GM21723 (cell line): ENCODE results near the gene FAM240B.

Experiments
- ATAC-seq: cut with Tn5 transposase; IDR thresholded peaks from one replicate; pipeline ENCODE4 v1.9.1; 2021; ENCODE audit warnings: mild to moderate bottlenecking, moderate library complexity; ENCODE audit not compliant: unreplicated experiment

The FAM240B gene

GRCh38 chr9:38670542-38671371, 49.2 kb downstream of the FAM240B start:
- ATAC-seq, result no peak

DNA sequence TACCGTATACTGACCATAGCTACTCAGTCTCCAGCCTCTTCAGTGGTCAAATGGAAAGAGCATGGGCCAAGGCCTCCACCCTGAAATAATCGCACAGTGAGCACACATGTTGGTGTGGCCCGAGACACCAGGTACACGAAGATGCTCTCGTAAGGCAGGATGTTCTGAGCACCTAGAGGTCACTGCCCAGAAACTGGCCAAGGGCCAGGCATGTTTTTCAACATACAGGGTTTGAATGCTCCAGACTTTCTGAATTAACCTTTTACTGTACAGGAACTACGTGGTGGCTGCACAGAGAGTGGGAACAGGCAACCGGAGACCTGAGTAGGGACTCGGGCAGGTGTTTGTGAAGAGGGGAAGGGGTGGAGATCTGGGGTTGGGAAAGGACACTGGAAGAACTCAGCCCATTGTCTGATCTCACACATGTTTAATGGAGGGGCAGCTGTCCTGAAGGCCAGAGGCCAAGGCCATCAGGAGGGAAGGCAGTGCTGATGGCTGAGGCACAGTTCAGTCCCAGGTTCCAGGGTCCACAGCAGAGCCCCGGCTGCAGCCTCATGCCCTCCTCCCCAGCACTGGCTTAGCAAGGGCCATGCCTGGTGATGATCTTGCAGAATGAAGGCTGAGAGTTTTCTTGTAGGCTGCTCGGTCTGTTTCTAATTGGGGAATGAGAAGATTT, 51.0 kb downstream of the FAM240B start:
- no peak for ATAC-seq

DNA sequence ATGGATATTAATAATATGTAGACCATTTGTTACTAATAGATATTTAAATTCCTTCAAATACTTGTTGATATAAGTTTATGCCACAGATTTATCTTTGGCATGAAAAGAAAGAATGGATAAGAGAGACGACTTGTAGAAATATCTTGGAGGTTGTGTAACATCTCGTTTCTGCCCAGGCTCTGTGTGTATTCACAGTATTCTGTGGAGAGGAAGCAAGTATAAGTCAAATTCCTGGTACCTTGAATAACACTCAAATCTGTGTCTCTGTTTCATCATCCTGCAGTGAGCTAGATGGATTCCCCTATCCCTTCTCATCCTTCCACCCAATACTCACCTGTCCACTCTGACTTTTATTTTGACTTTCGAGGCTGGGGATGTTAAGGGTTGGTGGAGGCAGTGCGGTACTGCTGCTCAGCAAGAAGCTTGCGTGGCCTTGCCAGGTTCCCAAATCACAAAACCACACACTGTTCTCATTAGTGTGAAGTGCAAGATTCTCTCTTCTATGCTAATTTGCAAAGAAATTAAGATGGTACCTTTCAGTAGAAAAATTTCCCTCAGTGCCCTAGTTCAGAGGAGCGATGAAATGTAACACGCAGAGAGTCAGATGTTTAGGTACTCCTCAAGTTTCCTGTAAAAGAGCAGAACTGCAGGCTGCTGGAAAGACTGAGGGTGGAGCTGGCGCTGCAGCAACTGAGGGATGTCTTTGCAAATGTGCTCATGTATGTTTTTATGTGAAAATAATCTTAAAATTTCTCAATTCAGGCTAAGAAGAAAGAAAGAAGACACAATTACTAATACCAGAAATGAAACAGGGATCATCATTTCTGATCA, 57.0 kb downstream of the FAM240B start:
- ATAC-seq, result no peak

GRCh38 chr9:38659538-38659937, 60.4 kb downstream of the FAM240B start:
- no peak for ATAC-seq

- ATAC-seq, result no peak
Observed at GRCh38 chr9:38656896-38657295, 63.0 kb downstream of the FAM240B start.

GRCh38 chr9:38652486-38652885, 67.4 kb downstream of the FAM240B start:
- ATAC-seq, result no peak

DNA sequence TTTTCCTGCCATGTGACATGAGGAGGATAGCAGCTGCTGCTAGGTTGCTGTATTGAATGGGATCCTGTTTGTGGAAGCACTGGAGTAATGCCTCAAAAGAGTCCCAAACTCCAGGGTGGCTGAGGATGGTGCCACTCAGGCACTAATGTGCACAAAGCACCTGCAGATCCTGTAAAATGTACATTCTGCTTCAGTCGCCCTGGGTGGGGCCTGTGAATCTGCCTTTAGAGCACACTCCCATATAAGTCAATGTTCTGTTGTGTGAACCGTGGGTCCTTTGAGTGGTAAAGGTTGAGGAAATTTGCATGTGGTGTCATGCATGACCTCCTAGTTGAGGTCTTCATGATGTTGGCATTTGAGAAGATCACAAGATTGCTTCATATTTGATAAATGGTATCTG, 67.9 kb downstream of the FAM240B start:
- ATAC-seq, result no peak

- no peak for ATAC-seq
Observed at GRCh38 chr9:38651400-38652042, 68.4 kb downstream of the FAM240B start.

DNA sequence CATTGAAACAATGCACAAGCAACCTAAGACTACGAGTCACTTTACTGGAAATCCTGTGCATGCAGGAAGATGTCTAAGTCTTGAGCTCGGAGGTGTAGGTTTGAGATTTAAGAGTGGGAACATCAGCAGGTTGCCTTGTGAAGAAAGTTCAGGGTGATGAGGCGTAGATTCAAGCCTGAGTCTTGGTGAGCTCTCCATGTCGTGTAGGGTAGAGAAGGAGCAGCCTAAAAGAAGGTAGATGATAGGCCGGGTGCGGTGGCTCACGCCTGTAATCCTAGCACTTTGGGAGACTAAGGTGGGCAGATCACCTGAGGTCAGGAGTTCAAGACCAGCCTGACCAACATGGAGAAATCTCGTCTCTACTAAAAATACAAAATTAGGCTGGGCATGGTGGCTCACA, 69.4 kb downstream of the FAM240B start:
- no peak for ATAC-seq

DNA sequence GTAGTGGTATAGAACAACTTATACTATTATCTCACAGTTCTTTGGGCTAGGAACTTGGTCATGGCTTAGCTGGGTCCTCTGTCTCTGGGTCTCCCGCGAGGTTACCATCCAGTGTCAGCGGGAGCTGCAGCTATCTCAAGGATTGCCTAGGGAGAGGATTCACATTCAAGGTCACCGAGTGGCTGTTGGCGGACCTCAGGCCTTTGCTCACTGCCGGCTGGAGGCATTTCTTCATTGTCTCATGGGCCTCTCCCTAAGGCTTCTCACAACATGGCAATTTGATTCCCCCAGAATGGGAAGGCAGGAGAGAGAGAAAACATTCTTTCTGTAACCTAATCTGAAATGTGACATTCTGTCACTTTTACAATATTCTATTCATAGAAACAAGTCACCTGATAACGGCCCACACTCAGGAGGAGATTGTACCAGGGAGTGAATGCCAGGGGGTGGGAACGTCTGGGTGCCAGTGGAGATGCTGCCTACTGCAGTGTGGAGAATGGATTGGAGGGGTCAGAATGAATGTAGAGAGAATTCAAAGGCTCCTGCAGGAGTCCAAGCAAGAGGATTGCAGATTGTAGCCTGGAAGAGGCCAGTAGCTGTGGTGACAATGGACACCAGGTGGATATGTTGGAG, 70.1 kb downstream of the FAM240B start:
- ATAC-seq, result no peak

GRCh38 chr9:38644601-38645000, 75.3 kb downstream of the FAM240B start:
- no peak for ATAC-seq
